Measurements from ENCODE around the gene GATA5.

DNA sequence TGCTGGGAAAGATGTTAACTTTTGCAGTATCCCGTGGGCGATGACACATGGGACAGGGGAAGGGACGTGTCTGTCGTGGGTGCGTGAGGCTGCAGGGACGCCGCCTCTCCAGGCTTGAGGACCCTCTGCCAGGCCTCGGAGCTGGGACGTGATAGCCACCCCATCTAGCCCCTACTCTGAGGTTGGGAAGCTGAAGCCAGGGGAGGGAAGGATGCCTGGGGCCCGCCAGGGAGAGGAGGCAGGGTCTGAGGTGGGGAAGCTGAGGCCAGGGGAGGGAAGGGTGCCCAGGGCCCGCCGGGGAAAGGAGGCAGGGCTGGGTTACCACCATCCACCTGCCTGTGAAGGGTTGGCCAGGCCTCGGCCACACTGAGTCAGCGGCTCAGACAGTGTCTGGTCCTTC, 38.2 kb upstream of the GATA5 start:
- TF ChIP-seq, protein P1, sequence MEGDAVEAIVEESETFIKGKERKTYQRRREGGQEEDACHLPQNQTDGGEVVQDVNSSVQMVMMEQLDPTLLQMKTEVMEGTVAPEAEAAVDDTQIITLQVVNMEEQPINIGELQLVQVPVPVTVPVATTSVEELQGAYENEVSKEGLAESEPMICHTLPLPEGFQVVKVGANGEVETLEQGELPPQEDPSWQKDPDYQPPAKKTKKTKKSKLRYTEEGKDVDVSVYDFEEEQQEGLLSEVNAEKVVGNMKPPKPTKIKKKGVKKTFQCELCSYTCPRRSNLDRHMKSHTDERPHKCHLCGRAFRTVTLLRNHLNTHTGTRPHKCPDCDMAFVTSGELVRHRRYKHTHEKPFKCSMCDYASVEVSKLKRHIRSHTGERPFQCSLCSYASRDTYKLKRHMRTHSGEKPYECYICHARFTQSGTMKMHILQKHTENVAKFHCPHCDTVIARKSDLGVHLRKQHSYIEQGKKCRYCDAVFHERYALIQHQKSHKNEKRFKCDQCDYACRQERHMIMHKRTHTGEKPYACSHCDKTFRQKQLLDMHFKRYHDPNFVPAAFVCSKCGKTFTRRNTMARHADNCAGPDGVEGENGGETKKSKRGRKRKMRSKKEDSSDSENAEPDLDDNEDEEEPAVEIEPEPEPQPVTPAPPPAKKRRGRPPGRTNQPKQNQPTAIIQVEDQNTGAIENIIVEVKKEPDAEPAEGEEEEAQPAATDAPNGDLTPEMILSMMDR (conservative IDR thresholded peaks at IDR 0.05; ENCODE audit: low read depth, low read length), result no peak
- no peak for TF ChIP-seq EZH2phosphoT487 (IDR thresholded peaks at IDR 0.05; ENCODE audit: borderline replicate concordance, low read length)
- TF ChIP-seq EZH2 (IDR thresholded peaks at IDR 0.05; ENCODE audit: low read length, unreplicated experiment), result no peak
